Ecto neural progenitor cell (in vitro differentiated cells): ENCODE data around the gene PKD1L1.
"Not testable (repeated sequence)": the region's sequence is repeated elsewhere in the genome, so short reads cannot be mapped to it uniquely, and the experiment has no call there.

Experiments used
- DNase-seq: peaks from one replicate; pipeline ENCODE4 v3.0.0-alpha.2; 2018; ENCODE audit warnings: low spot score

PKD1L1 gene

GRCh38 chr7:47794016-47794415, 154.2 kb downstream of the PKD1L1 start:
- no peak for DNase-seq

- not testable (repeated sequence) for DNase-seq
Measured at GRCh38 chr7:47793186-47793585, 155.1 kb downstream of the PKD1L1 start.

- no peak for DNase-seq
Measured at GRCh38 chr7:47792521-47793121, 155.6 kb downstream of the PKD1L1 start.

- DNase-seq = no peak
Measured at GRCh38 chr7:47791682-47792081, 156.6 kb downstream of the PKD1L1 start.

GRCh38 chr7:47788083-47788482, 160.2 kb downstream of the PKD1L1 start:
- DNase-seq = no peak

GRCh38 chr7:47787249-47788069, 160.8 kb downstream of the PKD1L1 start:
- no peak for DNase-seq

GRCh38 chr7:47786557-47787248, 161.6 kb downstream of the PKD1L1 start:
- DNase-seq = peak; percentile 55

- no peak for DNase-seq
Measured at GRCh38 chr7:47785923-47786556, 162.2 kb downstream of the PKD1L1 start.

- DNase-seq = no peak
Measured at GRCh38 chr7:47783456-47784223, 164.6 kb downstream of the PKD1L1 start.

- no peak for DNase-seq
Measured at GRCh38 chr7:47782792-47783191, 165.5 kb downstream of the PKD1L1 start.

GRCh38 chr7:47782022-47782421, 166.2 kb downstream of the PKD1L1 start:
- no peak for DNase-seq

GRCh38 chr7:47780555-47780954, 167.7 kb downstream of the PKD1L1 start:
- no peak for DNase-seq

GRCh38 chr7:47779341-47779771, 168.9 kb downstream of the PKD1L1 start:
- DNase-seq = no peak

- no peak for DNase-seq
Measured at GRCh38 chr7:47778153-47778661, 170.1 kb downstream of the PKD1L1 start.

- no peak for DNase-seq
Measured at GRCh38 chr7:47777531-47778152, 170.6 kb downstream of the PKD1L1 start.

GRCh38 chr7:47776335-47776734, 171.9 kb downstream of the PKD1L1 start:
- no peak for DNase-seq

GRCh38 chr7:47775238-47775637, 173.0 kb downstream of the PKD1L1 start:
- DNase-seq = no peak

- DNase-seq = no peak
Measured at GRCh38 chr7:47772492-47772891, 175.8 kb downstream of the PKD1L1 start.

- no peak for DNase-seq
Measured at GRCh38 chr7:47771990-47772360, 176.3 kb downstream of the PKD1L1 start.

- no peak for DNase-seq
Measured at GRCh38 chr7:47771336-47771989, 176.8 kb downstream of the PKD1L1 start.

- no peak for DNase-seq
Measured at GRCh38 chr7:47766126-47766525, 182.1 kb downstream of the PKD1L1 start.
